Nephron (organoid): Measurements from ENCODE around the gene WWOX.

Experiments used
- H3K27ac Mint-ChIP-seq, 3 experiments: 2 replicates each; pipeline ENCODE4 v1.8.0; 2020; ENCODE audit warnings: mixed read lengths in 3 of 3, mild to moderate bottlenecking in 2 of 3, moderate library complexity in 1 of 3
- H3K27me3 Mint-ChIP-seq: 2 replicates; pipeline ENCODE4 v1.8.0; 2021; ENCODE audit warnings: low read depth, mild to moderate bottlenecking, moderate library complexity, mixed read lengths
- H3K36me3 Mint-ChIP-seq: 2 replicates; pipeline ENCODE4 v1.8.0; 2020; ENCODE audit warnings: low read depth, mixed read lengths
- H3K4me1 Mint-ChIP-seq: 2 replicates; pipeline ENCODE4 v1.8.0; 2020; ENCODE audit warnings: mixed read lengths
- H3K4me3 Mint-ChIP-seq, 3 experiments: 2 replicates each; pipeline ENCODE4 v1.8.0; 2020; ENCODE audit warnings: mild to moderate bottlenecking in 3 of 3, mixed read lengths in 3 of 3, moderate library complexity in 2 of 3
- H3K9me3 Mint-ChIP-seq: 2 replicates; pipeline ENCODE4 v1.8.0; 2020; ENCODE audit warnings: mixed read lengths
- CTCF ChIP-seq, 3 experiments: fragments of 200-600 bp; sonication (generic); IDR thresholded peaks; one replicate each; pipeline ENCODE4 v1.5.0; 2021; ENCODE audit warnings: antibody characterized with exemption in 3 of 3; ENCODE audit not compliant: unreplicated experiment in 3 of 3

Gene WWOX

GRCh38 chr16:78570399-78571141 is 471.1 kb downstream of the WWOX start:
- Mint-ChIP-seq H3K4me3 (no peak overlapping the region), H3K4me1 (no peaks in the 10 kb centered on the region), H3K9me3 (peaks cover under 1% of the 10 kb centered on the region), H3K27ac (no peak overlapping the region), H3K27me3 (no peaks in the 10 kb centered on the region), H3K36me3 (no peaks in the 10 kb centered on the region)
- TF ChIP-seq CTCF (IDR thresholded peaks at IDR 0.05; ENCODE audit: unreplicated experiment in 3 of 3) = no peak

GRCh38 chr16:78571434-78571833 is 472.0 kb downstream of the WWOX start:
- TF ChIP-seq CTCF (IDR thresholded peaks at IDR 0.05; ENCODE audit: unreplicated experiment in 3 of 3) = no peak
- no peak overlapping the region for H3K27ac Mint-ChIP-seq
- H3K36me3 Mint-ChIP-seq = no peaks in the 10 kb centered on the region
- no peaks in the 10 kb centered on the region for H3K27me3 Mint-ChIP-seq
- no peak overlapping the region for H3K4me3 Mint-ChIP-seq
- no peaks in the 10 kb centered on the region for H3K4me1 Mint-ChIP-seq
- H3K9me3 Mint-ChIP-seq = no peaks in the 10 kb centered on the region

- no peaks in the 10 kb centered on the region for H3K27me3 Mint-ChIP-seq
- H3K4me3 Mint-ChIP-seq = no peak overlapping the region
- TF ChIP-seq CTCF (IDR thresholded peaks at IDR 0.05; ENCODE audit: unreplicated experiment in 3 of 3) = no peak
- peak overlapping the region in 1 of 3 experiments; percentile 63 for H3K27ac Mint-ChIP-seq
- H3K9me3 Mint-ChIP-seq = no peaks in the 10 kb centered on the region
- H3K4me1 Mint-ChIP-seq = no peaks in the 10 kb centered on the region
- H3K36me3 Mint-ChIP-seq = no peaks in the 10 kb centered on the region
Observed at GRCh38 chr16:78571898-78572358, 472.5 kb downstream of the WWOX start.

- H3K27ac Mint-ChIP-seq = no peak overlapping the region
- no peaks in the 10 kb centered on the region for H3K27me3 Mint-ChIP-seq
- H3K36me3 Mint-ChIP-seq = no peaks in the 10 kb centered on the region
- no peak for TF ChIP-seq CTCF (IDR thresholded peaks at IDR 0.05; ENCODE audit: unreplicated experiment in 3 of 3)
- H3K4me1 Mint-ChIP-seq = no peaks in the 10 kb centered on the region
- no peaks in the 10 kb centered on the region for H3K9me3 Mint-ChIP-seq
- H3K4me3 Mint-ChIP-seq = no peak overlapping the region
Observed at GRCh38 chr16:78574571-78574970, 475.1 kb downstream of the WWOX start.

GRCh38 chr16:78576941-78577340 is 477.5 kb downstream of the WWOX start:
- no peaks in the 10 kb centered on the region for H3K27me3 Mint-ChIP-seq
- H3K9me3 Mint-ChIP-seq = no peaks in the 10 kb centered on the region
- H3K4me1 Mint-ChIP-seq = no peaks in the 10 kb centered on the region
- H3K27ac Mint-ChIP-seq = no peak overlapping the region
- H3K36me3 Mint-ChIP-seq = no peaks in the 10 kb centered on the region
- H3K4me3 Mint-ChIP-seq = no peak overlapping the region
- TF ChIP-seq CTCF (IDR thresholded peaks at IDR 0.05; ENCODE audit: unreplicated experiment in 3 of 3) = no peak

GRCh38 chr16:78577630-78578029 is 478.2 kb downstream of the WWOX start:
- Mint-ChIP-seq H3K27ac (no peak overlapping the region), H3K4me3 (no peak overlapping the region), H3K36me3 (no peaks in the 10 kb centered on the region), H3K9me3 (no peaks in the 10 kb centered on the region), H3K27me3 (no peaks in the 10 kb centered on the region), H3K4me1 (no peaks in the 10 kb centered on the region)
- no peak for TF ChIP-seq CTCF (IDR thresholded peaks at IDR 0.05; ENCODE audit: unreplicated experiment in 3 of 3)
